HG03280 (cell line): ENCODE results near the gene SUPT20HL2.
"Not testable (repeated sequence)": the region's sequence is repeated elsewhere in the genome, so short reads cannot be mapped to it uniquely, and the experiment has no call there.

ENCODE experiments used
- ATAC-seq: cut with Tn5 transposase; IDR thresholded peaks from one replicate; pipeline ENCODE4 v1.9.1; 2021; ENCODE audit warnings: mild to moderate bottlenecking, moderate library complexity; ENCODE audit not compliant: unreplicated experiment

The SUPT20HL2 gene

GRCh38 chrX:24310916-24311315, 3.0 kb downstream of the SUPT20HL2 start:
- ATAC-seq: not testable (repeated sequence)

- not testable (repeated sequence) for ATAC-seq
These were observed 4.1 kb downstream of the SUPT20HL2 start for GRCh38 chrX:24309580-24310374.

GRCh38 chrX:24308803-24309202, 5.1 kb downstream of the SUPT20HL2 start:
- ATAC-seq: not testable (repeated sequence)

- ATAC-seq: no peak
These were observed 7.4 kb downstream of the SUPT20HL2 start for GRCh38 chrX:24306440-24306839.

DNA sequence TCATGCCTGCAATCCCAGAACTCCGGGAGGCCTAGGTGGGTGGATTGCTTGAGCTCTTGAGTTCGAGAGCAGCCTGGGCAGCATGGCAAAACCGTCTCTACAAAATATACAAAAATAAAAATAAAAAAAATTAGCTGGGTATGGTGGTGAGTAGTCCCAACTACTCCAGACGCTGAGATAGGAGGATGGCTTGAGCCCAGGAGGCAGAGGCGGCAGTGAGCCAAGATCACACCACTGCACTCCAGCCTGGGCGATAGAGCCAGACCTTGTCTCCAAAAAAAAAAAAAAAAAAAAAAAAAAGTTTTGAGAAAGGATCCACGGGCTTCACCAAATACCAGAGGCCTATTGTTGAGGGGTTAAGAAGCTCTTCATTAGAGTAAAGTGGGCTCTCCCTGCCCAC, 8.0 kb downstream of the SUPT20HL2 start:
- ATAC-seq: no peak

GRCh38 chrX:24301806-24302205, 12.1 kb downstream of the SUPT20HL2 start:
- no peak for ATAC-seq

DNA sequence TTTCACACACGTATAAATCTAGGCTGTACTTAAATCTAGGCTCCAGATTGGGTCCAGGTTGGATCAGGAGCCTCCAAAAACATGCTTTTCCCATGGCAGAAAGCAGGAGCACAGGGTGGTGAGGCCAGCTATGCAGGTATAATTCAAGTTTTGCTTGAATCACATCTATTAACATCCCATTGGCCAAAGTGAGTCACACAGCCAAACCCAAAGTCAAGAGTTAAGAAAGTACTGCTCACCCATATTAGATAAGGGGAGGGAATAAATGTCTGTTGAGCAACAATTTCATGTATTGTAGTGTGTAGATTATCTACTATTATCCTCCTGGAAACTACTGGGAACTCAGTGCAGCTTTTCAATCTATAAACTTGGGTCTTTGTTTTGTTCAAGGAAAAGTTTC, 12.8 kb downstream of the SUPT20HL2 start:
- ATAC-seq: no peak

GRCh38 chrX:24298191-24298590, 15.7 kb downstream of the SUPT20HL2 start:
- ATAC-seq: no peak

DNA sequence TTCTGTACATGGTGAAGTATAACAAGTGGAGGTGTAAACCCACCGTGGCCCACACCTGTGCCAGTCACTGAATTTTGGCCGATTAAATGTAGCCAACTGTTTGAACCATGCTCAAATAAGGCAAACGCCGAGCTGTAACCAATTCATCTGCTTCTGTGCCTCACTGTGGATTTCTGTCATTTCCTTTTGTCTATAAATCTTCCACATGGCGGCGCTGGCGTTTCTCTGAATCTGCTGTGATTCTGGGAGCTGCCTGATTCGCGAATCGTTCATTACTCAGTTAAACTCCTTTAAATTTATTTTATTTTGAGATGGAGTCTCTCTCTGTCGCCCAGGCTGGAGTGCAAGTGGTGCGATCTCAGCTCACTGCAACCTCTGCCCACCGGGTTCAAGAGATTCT, 19.2 kb downstream of the SUPT20HL2 start:
- no peak for ATAC-seq

DNA sequence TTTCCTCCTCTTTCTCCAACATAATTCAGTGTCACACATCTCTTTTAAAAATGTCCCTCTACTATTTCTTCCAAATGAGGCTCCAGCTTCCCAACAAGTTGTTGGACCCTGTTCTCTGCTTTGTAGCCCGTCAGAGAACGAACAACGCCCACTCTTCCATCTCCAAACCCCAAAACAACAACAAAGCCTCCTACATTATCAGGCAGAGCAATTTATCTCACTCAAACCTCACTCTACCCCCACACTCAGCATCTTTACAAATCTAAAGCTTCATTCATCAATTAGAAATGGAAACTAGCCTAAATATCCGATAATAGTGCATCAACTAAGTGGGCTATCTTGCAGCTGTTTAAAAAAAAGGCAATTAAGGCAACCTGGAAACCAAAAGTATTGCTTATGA, 20.5 kb downstream of the SUPT20HL2 start:
- no peak for ATAC-seq

DNA sequence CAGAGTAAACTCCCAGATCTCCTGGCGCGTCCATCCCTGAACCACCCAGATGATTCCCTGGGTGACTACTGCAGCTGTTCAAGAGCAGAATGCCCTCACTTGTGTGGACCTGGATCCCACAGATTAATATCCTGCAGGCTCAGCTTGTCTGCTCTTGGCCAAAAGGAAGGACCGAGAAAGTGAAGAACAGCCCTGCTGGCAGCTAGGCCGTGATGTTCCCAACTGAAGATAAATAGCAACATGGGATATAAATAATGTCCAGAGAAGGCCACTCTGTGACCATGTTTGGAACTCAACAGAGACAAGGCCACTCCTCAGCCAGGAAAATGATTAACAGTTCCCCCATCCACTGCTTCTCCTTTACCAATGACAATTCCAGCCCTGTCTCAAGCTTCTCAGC, 21.5 kb downstream of the SUPT20HL2 start:
- ATAC-seq: no peak

GRCh38 chrX:24285082-24285481, 28.8 kb downstream of the SUPT20HL2 start:
- ATAC-seq: no peak

- no peak for ATAC-seq
These were observed 30.6 kb downstream of the SUPT20HL2 start for GRCh38 chrX:24283127-24283794.

- no peak for ATAC-seq
These were observed 31.3 kb downstream of the SUPT20HL2 start for GRCh38 chrX:24282381-24283126.

DNA sequence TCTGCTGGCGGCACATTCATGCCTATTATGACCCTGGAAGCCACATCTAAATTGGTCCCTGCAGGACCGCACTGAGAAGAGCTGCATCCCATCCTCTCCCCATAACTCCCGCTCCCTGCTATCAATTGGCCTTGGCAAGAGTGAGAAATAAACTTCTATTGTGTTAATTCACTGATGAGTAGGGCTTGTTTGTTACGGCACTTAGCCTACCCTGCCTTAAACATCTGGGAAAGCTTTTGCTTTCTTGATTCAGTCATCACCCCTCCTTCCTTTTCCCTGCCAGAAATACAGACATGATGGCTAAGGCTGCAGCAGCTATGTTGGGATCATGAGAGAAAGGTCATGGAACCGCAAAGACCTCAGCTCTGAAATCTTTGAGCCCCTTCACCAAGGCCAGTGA, 36.5 kb downstream of the SUPT20HL2 start:
- no peak for ATAC-seq

DNA sequence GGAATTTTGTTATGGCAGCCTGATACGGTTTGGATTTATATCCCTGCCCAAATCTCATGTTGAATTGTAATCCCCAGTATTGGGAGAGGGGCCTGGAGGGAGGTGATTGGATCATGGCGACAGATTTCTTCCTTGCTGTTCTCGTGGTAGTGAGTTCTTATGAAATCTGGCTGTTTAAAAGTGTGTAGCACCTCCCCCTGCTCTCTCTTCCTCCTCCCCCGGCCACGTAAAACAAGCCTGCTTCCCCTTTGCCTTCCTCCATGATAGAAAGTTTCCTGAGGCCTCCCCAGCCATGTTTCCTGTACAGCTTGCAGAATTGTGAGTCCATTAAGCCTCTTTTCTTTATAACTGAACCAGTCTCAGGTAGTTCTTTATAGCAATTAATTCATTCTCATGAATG, 37.9 kb downstream of the SUPT20HL2 start:
- no peak for ATAC-seq

DNA sequence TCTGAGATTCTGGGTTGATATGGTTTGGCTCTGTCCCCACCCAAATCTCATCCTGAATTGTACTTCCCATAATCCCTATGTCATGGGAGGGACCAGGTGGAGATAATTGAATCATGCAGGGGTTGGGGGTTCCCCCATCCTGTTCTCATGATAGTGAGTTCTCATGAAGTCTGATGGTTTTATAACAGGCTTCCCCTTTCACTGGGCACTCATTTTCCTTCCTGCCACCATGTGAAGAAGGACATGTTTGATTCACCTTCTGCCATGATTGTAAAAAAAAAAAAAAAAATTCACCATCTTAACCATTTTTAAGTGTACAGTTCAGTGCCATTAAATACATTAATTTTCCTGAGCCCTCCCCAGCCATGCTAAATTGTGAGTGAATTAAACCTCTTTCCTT, 42.6 kb downstream of the SUPT20HL2 start:
- ATAC-seq: no peak

GRCh38 chrX:24268786-24269185, 45.1 kb downstream of the SUPT20HL2 start:
- no peak for ATAC-seq

DNA sequence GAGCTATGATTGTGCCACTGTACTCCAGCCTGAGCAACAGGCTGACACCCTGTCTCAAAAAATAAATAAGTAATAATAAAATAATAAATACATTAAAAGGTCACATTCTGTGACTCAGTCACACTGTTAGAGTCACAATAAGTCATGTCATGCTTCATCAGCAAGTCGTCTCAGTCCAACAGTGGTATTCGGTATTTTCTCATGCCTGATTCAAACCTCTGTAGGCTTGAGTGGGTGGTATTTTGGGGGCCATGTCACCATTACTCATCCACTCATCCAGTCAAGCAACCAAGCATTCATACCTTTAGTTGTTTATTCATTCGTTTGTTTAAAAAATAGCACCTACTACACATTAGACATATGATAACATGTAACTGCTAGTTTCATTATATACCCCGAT, 46.9 kb downstream of the SUPT20HL2 start:
- ATAC-seq: no peak

DNA sequence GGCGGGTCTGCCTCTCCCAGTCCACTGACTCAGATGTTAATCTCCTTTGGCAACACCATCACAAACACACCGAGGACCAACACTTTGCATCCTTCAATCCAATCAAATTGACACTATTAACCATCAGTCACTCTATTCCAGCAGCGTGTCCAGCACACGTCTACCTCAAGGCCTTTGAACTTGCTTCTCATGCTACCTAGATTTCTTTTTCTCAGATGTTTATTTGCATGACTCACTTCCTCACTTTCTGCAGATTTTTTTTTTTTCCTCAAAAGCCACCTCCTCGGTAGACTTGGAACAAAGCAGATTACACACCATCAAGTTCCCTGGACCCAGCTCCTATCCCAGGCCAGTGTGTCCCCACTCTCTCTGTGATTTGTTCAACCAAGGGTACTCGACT, 49.5 kb downstream of the SUPT20HL2 start:
- no peak for ATAC-seq

- ATAC-seq: no peak
These were observed 51.6 kb downstream of the SUPT20HL2 start for GRCh38 chrX:24262309-24262708.
